Renal cortex interstitium (tissue), 11 donors: ENCODE measurements around the gene SLC35F5. TPM values are rescaled to one million over a fixed set of nuclear protein-coding genes. Genes with fewer than 3 reads are reported as not detected.
"Not testable (repeated sequence)": the region's sequence is repeated elsewhere in the genome, so short reads cannot be mapped to it uniquely, and the experiment has no call there.

Experiments used
- DNase-seq, 11 donors: peaks; one replicate each; pipeline ENCODE4 v3.0.0-alpha.2; 2013; ENCODE audit warnings: low read depth in 9 of 11, low spot score in 4 of 11; ENCODE audit errors: extremely low read depth in 1 of 11
- polyA plus RNA-seq, 3 donors: library from polyadenylated mRNA; unstranded; fragments of 120-200 nt; gene quantifications; one replicate each; pipeline ENCODE4 v1.2.1, GENCODE V29; 2013; ENCODE audit not compliant: insufficient read length in 3 of 3

SLC35F5 gene
- polyA plus RNA-seq, 3 donors = 115 to 144 (median 133) TPM

DNA sequence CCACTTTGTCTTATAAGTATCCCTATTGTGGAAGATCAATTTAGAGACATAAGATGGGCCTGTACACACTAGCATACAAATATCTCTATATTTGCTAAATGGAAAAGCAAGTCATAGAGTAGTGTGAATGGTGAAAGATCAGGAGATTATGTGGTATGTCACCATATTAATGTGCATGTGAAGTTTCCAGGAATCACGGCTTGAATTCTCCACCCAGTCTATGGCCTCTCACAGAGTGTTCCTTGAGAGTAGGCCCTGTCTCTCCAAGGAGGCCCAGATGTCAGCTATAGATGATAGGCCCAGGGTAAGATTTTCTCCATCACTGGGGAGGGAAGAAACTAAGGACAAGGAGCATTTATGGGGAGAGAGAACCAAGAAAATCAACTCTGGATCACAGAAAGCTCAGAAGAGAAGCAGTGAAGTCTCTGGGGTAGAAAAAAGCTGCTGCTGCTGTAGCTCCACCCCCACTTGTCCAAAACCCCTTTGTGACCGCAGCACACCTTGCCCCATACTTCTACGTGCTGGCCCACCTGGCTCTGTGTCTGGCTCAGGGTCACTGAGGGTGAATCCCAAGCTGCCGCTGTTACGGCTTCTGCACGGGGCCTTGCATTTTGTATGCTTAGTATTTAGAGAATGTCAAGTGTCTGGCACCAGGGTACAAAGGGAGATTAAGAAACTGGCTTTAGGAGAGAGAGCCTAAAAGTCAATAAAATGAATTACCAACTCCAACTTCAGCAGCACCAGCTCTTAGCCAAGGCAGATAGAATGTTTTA is 91.5 kb downstream of the SLC35F5 start:
- DNase-seq = not testable (repeated sequence)

DNA sequence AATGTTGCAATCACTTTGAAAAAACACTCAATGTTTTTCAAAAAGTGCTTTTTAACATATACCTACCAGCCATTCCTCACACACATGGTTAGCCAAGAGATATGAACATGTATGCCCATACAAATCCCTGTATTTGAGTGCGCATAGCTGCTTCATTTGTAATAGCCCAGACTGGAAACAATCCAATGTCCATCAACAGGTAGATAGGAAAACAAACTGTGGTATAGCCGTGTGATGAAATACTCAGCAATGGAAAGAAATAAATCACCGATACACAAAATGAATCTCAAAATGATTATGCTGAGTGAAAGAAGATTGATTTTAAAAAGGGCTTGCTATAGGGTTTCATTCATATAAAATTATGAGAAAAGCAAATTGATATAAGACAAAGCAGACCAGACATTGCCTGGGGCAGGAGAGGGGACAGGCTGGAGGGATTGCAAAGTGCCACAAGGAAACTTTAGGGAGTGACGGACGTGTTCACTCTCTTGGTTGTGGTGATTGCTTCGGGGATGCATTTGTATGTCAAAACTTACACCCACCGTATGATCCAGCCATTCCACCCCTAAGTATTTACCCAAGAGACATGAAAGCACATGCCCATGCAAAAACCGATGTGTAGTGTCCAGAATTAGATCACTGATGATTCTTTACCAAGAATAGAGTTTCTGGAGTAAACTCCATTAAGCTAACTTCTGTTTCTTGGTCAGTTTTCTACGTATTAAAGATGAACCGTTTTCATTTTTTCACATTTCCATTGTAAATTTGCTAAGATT is 93.0 kb downstream of the SLC35F5 start:
- DNase-seq = not testable (repeated sequence)

Other genes with a start within 250 kb of the SLC35F5 start
- gene RABL2A, start 129.4 kb downstream of the SLC35F5 start, polyA plus RNA-seq = 10 to 100 TPM; 45.6 to 74.1 (median 45.9) TPM
- gene ACTR3, start 133.4 kb upstream of the SLC35F5 start, polyA plus RNA-seq = 100 to 1,000 TPM; 156 to 176 (median 170) TPM